Testis (tissue), 2 donors: ENCODE data around the gene ST7.

Source experiments
- CTCF ChIP-seq, 3 experiments: fragments of 450-650 bp in 2 of 3; fragments of 200-600 bp in 1 of 3; sonication (generic) in 1 of 3; IDR thresholded peaks; one replicate each; pipeline ENCODE4 v1.5.1; 2016 to 2019; ENCODE audit warnings: antibody characterized with exemption in 3 of 3, mild to moderate bottlenecking in 2 of 3, moderate library complexity in 1 of 3
- POLR2A ChIP-seq: fragments of 450-650 bp; IDR thresholded peaks from one replicate; pipeline ENCODE4 v1.6.1; 2017; ENCODE audit warnings: antibody characterized with exemption, mild to moderate bottlenecking, moderate library complexity

- TF ChIP-seq CTCF (IDR thresholded peaks at IDR 0.05) (no peak), POLR2A (no peak)
Observed at GRCh38 chr7:117210397-117210796, 257.1 kb downstream of the ST7 start.
